GM04503 (cell line): ENCODE data around the gene AKAIN1.

Experiments used
- DNase-seq: peaks from one replicate; pipeline ENCODE4 v3.0.0-alpha.2; 2012; ENCODE audit warnings: low read depth

Gene AKAIN1

GRCh38 chr18:5159080-5159479 is 38.0 kb downstream of the AKAIN1 start:
- no peak for DNase-seq

GRCh38 chr18:5158587-5158986 is 38.5 kb downstream of the AKAIN1 start:
- no peak for DNase-seq

- no peak for DNase-seq
These were observed 38.9 kb downstream of the AKAIN1 start for GRCh38 chr18:5158172-5158571.

GRCh38 chr18:5155907-5156287 is 41.2 kb downstream of the AKAIN1 start:
- DNase-seq: no peak

GRCh38 chr18:5155218-5155906 is 41.7 kb downstream of the AKAIN1 start:
- DNase-seq: no peak

- no peak for DNase-seq
These were observed 44.6 kb downstream of the AKAIN1 start for GRCh38 chr18:5152343-5153020.

GRCh38 chr18:5150894-5151293 is 46.2 kb downstream of the AKAIN1 start:
- DNase-seq: no peak

GRCh38 chr18:5146093-5146492 is 51.0 kb downstream of the AKAIN1 start:
- no peak for DNase-seq

GRCh38 chr18:5145168-5145825 is 51.8 kb downstream of the AKAIN1 start:
- no peak for DNase-seq

- no peak for DNase-seq
These were observed 52.4 kb downstream of the AKAIN1 start for GRCh38 chr18:5144629-5145028.

GRCh38 chr18:5142859-5143258 is 54.2 kb downstream of the AKAIN1 start:
- no peak for DNase-seq

GRCh38 chr18:5142131-5142530 is 54.9 kb downstream of the AKAIN1 start:
- no peak for DNase-seq

- no peak for DNase-seq
These were observed 59.8 kb downstream of the AKAIN1 start for GRCh38 chr18:5137261-5137660.

GRCh38 chr18:5132987-5133386 is 64.1 kb downstream of the AKAIN1 start:
- no peak for DNase-seq

- no peak for DNase-seq
These were observed 74.8 kb downstream of the AKAIN1 start for GRCh38 chr18:5122272-5122671.

- DNase-seq: no peak
These were observed 86.8 kb downstream of the AKAIN1 start for GRCh38 chr18:5110266-5110665.

GRCh38 chr18:5107988-5108387 is 89.1 kb downstream of the AKAIN1 start:
- no peak for DNase-seq

GRCh38 chr18:5106730-5107129 is 90.3 kb downstream of the AKAIN1 start:
- DNase-seq: no peak

- DNase-seq: no peak
These were observed 92.8 kb downstream of the AKAIN1 start for GRCh38 chr18:5104246-5104645.

- DNase-seq: no peak
These were observed 93.4 kb downstream of the AKAIN1 start for GRCh38 chr18:5103693-5104092.

- no peak for DNase-seq
These were observed 93.8 kb downstream of the AKAIN1 start for GRCh38 chr18:5103286-5103685.

- DNase-seq: no peak
These were observed 99.8 kb downstream of the AKAIN1 start for GRCh38 chr18:5097116-5097703.

GRCh38 chr18:5095239-5095638 is 101.8 kb downstream of the AKAIN1 start:
- no peak for DNase-seq
